ENCODE measurements around the gene PLCZ1. TPM values are rescaled to one million over a fixed set of nuclear protein-coding genes. Genes with fewer than 3 reads are reported as not detected.

The PLCZ1 gene
- total RNA-seq, 2 experiments from 2014 or later, result not detected

- POLR2A ChIA-PET, result no interaction called here
- H3K9me3 Mint-ChIP-seq (ENCODE audit: insufficient read depth), result no peaks in the 10 kb centered on the region
- no peak overlapping the region for H3K4me3 Mint-ChIP-seq
- no peaks in the 10 kb centered on the region for H3K36me3 Mint-ChIP-seq (ENCODE audit: low read depth)
- DNase-seq (no peak), ATAC-seq (no peak)
- H3K27ac Mint-ChIP-seq, result no peak overlapping the region
- H3K27me3 Mint-ChIP-seq (ENCODE audit: low read depth), result no peaks in the 10 kb centered on the region
- no peaks in the 10 kb centered on the region for H3K4me1 Mint-ChIP-seq (ENCODE audit: low read depth)
- CTCF ChIA-PET, result no interaction called here
Measured at GRCh38 chr12:18749386-18749957, 11.7 kb upstream of the PLCZ1 start.

DNA sequence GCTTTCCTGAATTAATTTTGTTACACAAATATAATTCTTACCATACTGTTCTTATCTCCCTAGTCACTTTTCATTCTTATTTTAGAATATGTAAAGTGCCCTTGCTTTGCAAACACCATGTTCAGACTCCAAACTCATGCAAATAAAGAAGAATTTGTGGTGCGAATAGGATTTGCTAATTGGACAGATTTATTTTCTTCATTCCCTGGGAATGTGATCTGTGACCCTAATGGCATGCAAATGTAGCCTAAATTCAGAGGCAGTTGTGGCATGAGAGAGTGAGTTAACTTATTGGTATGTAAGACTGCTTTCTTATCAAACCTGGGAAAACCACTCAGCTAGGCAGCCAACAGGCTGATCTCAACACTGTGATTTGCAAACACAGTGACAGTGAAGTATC lies 10.1 kb upstream of the PLCZ1 start:
- POLR2A ChIA-PET, result no interaction called here
- DNase-seq, result no peak
- H3K4me3 Mint-ChIP-seq, result no peak overlapping the region
- CTCF ChIA-PET, result no interaction called here
- H3K36me3 Mint-ChIP-seq (ENCODE audit: low read depth), result no peaks in the 10 kb centered on the region
- no peak overlapping the region for H3K27ac Mint-ChIP-seq
- H3K27me3 Mint-ChIP-seq (ENCODE audit: low read depth), result no peaks in the 10 kb centered on the region
- ATAC-seq, result no peak
- no peaks in the 10 kb centered on the region for H3K4me1 Mint-ChIP-seq (ENCODE audit: low read depth)
- no peaks in the 10 kb centered on the region for H3K9me3 Mint-ChIP-seq (ENCODE audit: insufficient read depth)

GRCh38 chr12:18731156-18731555 lies 6.7 kb downstream of the PLCZ1 start:
- Mint-ChIP-seq H3K9me3 (ENCODE audit: insufficient read depth) (peaks cover 7% of the 10 kb centered on the region), H3K4me1 (ENCODE audit: low read depth) (no peaks in the 10 kb centered on the region), H3K36me3 (ENCODE audit: low read depth) (no peaks in the 10 kb centered on the region), H3K27me3 (ENCODE audit: low read depth) (no peaks in the 10 kb centered on the region), H3K4me3 (no peak overlapping the region), H3K27ac (no peak overlapping the region)
- POLR2A ChIA-PET, result no interaction called here
- CTCF ChIA-PET, result no interaction called here
- ATAC-seq, result no peak
- DNase-seq, result no peak

GRCh38 chr12:18723752-18724151 lies 14.1 kb downstream of the PLCZ1 start:
- no peak for ATAC-seq
- Mint-ChIP-seq H3K9me3 (ENCODE audit: insufficient read depth) (no peaks in the 10 kb centered on the region), H3K27me3 (ENCODE audit: low read depth) (no peaks in the 10 kb centered on the region), H3K4me1 (ENCODE audit: low read depth) (no peaks in the 10 kb centered on the region), H3K4me3 (no peak overlapping the region), H3K27ac (no peak overlapping the region), H3K36me3 (ENCODE audit: low read depth) (no peaks in the 10 kb centered on the region)
- ChIA-PET POLR2A (no interaction called here), CTCF (no interaction called here)
- DNase-seq, result no peak

DNA sequence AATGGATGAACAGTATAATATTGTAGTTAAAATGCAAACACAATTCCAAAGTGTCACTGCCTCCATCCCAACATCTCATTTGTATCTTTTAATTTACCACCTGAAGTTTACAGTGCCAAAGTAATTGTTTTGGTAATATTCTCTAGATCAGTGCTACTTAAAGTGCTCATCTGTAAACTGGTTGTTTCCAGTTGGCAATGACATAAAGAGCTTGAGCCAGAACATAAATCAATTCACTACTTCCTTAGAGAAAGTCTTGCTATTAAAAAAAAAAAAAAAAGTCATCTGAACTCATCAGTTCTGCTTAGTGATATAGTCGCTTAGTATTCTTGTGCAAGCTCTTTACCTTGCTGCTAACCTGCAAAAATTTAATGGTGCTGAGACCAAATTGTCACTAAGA lies 16.4 kb downstream of the PLCZ1 start:
- no peak for DNase-seq
- H3K4me3 Mint-ChIP-seq, result no peak overlapping the region
- ChIA-PET CTCF (no interaction called here), POLR2A (no interaction called here)
- no peaks in the 10 kb centered on the region for H3K4me1 Mint-ChIP-seq (ENCODE audit: low read depth)
- H3K27ac Mint-ChIP-seq, result no peak overlapping the region
- no peaks in the 10 kb centered on the region for H3K9me3 Mint-ChIP-seq (ENCODE audit: insufficient read depth)
- no peaks in the 10 kb centered on the region for H3K27me3 Mint-ChIP-seq (ENCODE audit: low read depth)
- H3K36me3 Mint-ChIP-seq (ENCODE audit: low read depth), result no peaks in the 10 kb centered on the region
- no peak for ATAC-seq

DNA sequence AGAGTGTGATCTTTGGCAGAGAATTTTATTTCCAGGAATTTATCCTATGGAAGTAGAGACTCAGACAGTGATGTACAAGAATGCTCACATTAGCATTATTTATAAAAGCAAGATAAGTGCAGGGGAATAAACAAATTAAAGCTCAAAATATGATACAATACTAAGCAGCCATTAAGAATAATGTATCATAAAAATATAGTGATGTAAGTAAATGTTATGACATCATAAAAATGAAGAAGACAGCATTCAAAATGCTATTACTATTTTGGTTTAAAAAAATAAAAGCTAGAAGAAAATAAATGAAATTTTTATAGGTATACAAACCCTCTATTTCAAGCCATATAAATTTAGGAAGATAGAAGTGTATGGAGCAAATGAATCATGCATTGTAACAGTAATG lies 17.1 kb downstream of the PLCZ1 start:
- Mint-ChIP-seq H3K4me1 (ENCODE audit: low read depth) (no peaks in the 10 kb centered on the region), H3K27me3 (ENCODE audit: low read depth) (no peaks in the 10 kb centered on the region), H3K4me3 (no peak overlapping the region), H3K36me3 (ENCODE audit: low read depth) (no peaks in the 10 kb centered on the region), H3K27ac (no peak overlapping the region), H3K9me3 (ENCODE audit: insufficient read depth) (peaks cover 3% of the 10 kb centered on the region)
- ChIA-PET CTCF (no interaction called here), POLR2A (no interaction called here)
- DNase-seq, result no peak
- ATAC-seq, result no peak

DNA sequence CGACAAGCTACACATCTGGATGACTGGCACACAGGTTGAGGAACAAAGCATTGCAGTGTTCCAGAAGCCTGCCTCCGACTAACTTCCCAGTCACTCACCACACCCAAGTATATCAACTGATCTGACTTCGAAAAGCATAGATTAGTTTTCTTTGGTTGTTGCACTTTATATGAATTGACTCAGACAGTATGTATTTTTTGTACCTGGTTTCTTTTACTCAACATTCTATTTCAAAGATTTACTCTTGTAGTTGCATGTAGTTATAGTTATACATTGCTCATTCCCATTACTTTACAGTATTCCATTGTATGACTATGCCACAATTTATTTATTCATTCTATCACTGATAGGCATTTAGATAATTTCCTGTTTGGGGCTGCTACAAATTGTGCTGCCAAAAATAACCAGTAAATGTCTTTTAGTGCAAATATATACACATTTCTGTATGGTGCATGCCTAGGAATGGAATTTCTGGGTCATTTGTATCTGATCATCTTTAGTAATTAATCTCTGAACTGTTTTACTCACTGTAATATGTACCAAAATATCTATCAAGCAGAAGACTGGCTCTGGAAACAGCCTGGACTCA lies 17.8 kb downstream of the PLCZ1 start:
- no peaks in the 10 kb centered on the region for H3K27me3 Mint-ChIP-seq (ENCODE audit: low read depth)
- CTCF ChIA-PET, result no interaction called here
- H3K4me1 Mint-ChIP-seq (ENCODE audit: low read depth), result no peaks in the 10 kb centered on the region
- H3K4me3 Mint-ChIP-seq, result no peak overlapping the region
- DNase-seq (no peak), ATAC-seq (no peak)
- H3K27ac Mint-ChIP-seq, result no peak overlapping the region
- H3K9me3 Mint-ChIP-seq (ENCODE audit: insufficient read depth), result peaks cover 3% of the 10 kb centered on the region
- POLR2A ChIA-PET, result no interaction called here
- H3K36me3 Mint-ChIP-seq (ENCODE audit: low read depth), result no peaks in the 10 kb centered on the region

DNA sequence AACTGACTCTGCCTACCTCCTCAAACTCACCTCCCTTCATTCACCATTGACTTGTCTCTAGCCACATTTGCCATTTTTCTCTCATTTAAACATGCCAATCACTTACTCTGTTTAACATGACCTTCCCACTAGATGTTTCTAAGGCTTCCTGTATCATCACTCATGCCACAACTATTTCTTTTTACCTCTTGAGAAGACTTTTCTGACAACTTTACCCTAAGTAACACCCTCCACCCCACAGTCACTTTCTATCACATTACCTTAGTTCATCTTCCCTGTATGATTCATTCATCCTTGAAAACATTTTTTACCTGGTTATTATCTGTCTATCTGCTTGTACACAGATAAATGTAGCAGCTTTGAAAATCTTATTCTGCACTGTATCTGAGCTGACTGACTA lies 19.4 kb downstream of the PLCZ1 start:
- ChIA-PET POLR2A (no interaction called here), CTCF (no interaction called here)
- H3K4me3 Mint-ChIP-seq, result no peak overlapping the region
- DNase-seq (no peak), ATAC-seq (no peak)
- no peaks in the 10 kb centered on the region for H3K27me3 Mint-ChIP-seq (ENCODE audit: low read depth)
- no peak overlapping the region for H3K27ac Mint-ChIP-seq
- H3K36me3 Mint-ChIP-seq (ENCODE audit: low read depth), result no peaks in the 10 kb centered on the region
- peaks cover 3% of the 10 kb centered on the region for H3K9me3 Mint-ChIP-seq (ENCODE audit: insufficient read depth)
- no peaks in the 10 kb centered on the region for H3K4me1 Mint-ChIP-seq (ENCODE audit: low read depth)

DNA sequence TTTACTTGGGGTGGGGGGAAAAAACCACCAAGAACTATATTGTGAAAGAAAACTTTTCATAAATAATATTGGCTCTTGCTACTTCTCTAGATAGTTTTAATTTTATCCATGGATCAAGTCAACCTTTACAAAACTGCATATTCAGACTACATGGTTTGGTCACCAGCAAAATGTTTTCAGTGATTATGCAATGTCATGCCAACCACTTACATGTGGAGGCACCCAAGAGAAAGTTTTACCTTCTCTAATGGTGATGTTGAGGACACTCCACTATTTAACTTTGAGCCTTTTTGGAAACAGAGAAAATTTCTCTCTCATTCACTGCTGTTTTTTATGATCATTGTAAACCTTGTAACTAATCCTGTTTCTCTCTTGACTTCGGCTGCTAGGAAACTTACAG lies 21.6 kb downstream of the PLCZ1 start:
- H3K4me3 Mint-ChIP-seq, result no peak overlapping the region
- ChIA-PET POLR2A (no interaction called here), CTCF (no interaction called here)
- H3K9me3 Mint-ChIP-seq (ENCODE audit: insufficient read depth), result peaks cover 3% of the 10 kb centered on the region
- no peak for DNase-seq
- ATAC-seq, result no peak
- no peaks in the 10 kb centered on the region for H3K4me1 Mint-ChIP-seq (ENCODE audit: low read depth)
- H3K27ac Mint-ChIP-seq, result no peak overlapping the region
- H3K27me3 Mint-ChIP-seq (ENCODE audit: low read depth), result no peaks in the 10 kb centered on the region
- no peaks in the 10 kb centered on the region for H3K36me3 Mint-ChIP-seq (ENCODE audit: low read depth)

- no peaks in the 10 kb centered on the region for H3K4me1 Mint-ChIP-seq (ENCODE audit: low read depth)
- DNase-seq, result no peak
- ChIA-PET CTCF (no interaction called here), POLR2A (no interaction called here)
- no peak overlapping the region for H3K4me3 Mint-ChIP-seq
- no peak overlapping the region for H3K27ac Mint-ChIP-seq
- H3K36me3 Mint-ChIP-seq (ENCODE audit: low read depth), result no peaks in the 10 kb centered on the region
- H3K27me3 Mint-ChIP-seq (ENCODE audit: low read depth), result no peaks in the 10 kb centered on the region
- ATAC-seq, result no peak
- peaks cover 12% of the 10 kb centered on the region for H3K9me3 Mint-ChIP-seq (ENCODE audit: insufficient read depth)
Measured at GRCh38 chr12:18706798-18707197, 31.0 kb downstream of the PLCZ1 start.

DNA sequence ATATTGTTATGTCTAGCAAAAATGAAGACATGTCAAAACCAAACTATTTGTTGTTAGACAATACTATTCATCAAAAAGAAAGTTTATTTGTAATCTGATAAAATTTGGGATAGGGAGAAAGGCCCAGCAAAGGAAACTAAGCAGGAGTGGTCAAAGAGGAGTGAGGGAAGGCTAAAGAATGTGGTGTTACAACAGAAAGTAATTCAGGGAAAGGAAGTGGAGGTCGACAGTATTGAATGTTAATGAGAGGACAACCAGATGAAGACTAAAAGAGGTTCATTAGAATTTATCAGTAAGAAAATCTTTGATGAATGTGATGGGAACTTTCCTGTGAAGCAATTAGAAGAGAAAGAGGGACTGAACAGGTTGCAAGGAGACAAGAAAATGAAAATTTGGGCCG lies 33.9 kb downstream of the PLCZ1 start:
- no peak for DNase-seq
- Mint-ChIP-seq H3K4me1 (ENCODE audit: low read depth) (no peaks in the 10 kb centered on the region), H3K4me3 (no peak overlapping the region), H3K9me3 (ENCODE audit: insufficient read depth) (peaks cover 7% of the 10 kb centered on the region), H3K27me3 (ENCODE audit: low read depth) (no peaks in the 10 kb centered on the region), H3K27ac (no peak overlapping the region), H3K36me3 (ENCODE audit: low read depth) (no peaks in the 10 kb centered on the region)
- ChIA-PET POLR2A (no interaction called here), CTCF (no interaction called here)
- ATAC-seq, result no peak

DNA sequence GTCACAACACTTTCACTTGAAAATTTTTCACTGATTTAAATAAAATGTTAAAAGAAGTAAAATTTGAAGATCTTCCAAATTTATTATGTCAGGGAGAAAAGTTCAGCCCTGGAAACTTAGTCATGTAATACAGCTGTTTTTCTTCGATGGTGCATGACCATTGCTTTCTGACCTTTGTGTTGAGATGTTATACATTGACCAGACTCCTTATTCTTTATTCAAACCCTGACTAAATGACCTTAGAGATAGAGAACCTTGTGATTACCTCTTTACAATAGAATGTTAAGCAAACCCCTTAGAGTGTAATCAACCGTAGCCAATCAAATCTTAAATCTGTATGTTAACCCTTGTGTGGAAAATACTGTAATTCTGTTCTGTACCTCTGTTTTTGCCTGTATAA lies 34.5 kb downstream of the PLCZ1 start:
- no peak overlapping the region for H3K27ac Mint-ChIP-seq
- H3K4me3 Mint-ChIP-seq, result no peak overlapping the region
- POLR2A ChIA-PET, result no interaction called here
- H3K4me1 Mint-ChIP-seq (ENCODE audit: low read depth), result no peaks in the 10 kb centered on the region
- peaks cover 7% of the 10 kb centered on the region for H3K9me3 Mint-ChIP-seq (ENCODE audit: insufficient read depth)
- no peaks in the 10 kb centered on the region for H3K36me3 Mint-ChIP-seq (ENCODE audit: low read depth)
- no peak for DNase-seq
- no peak for ATAC-seq
- H3K27me3 Mint-ChIP-seq (ENCODE audit: low read depth), result no peaks in the 10 kb centered on the region
- CTCF ChIA-PET, result no interaction called here

DNA sequence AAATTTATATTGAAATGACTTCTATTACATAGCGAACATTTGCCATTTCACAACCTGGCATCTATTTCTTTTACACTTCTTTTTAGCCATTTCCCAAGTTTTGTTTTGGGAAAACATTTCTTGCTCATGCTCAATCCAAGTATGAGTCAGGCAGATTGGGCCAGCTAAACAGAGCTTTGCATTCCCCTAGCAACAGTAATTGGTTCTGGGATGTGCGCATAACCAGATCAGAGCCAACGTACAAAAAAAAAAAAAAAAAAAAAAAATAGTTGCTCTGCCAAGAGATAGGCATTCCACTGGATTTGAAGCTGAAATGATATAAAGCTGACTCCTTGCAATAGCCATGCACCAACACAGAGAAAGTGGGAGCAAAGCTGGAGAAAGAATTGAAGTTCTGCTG lies 37.5 kb downstream of the PLCZ1 start:
- H3K4me3 Mint-ChIP-seq, result no peak overlapping the region
- H3K9me3 Mint-ChIP-seq (ENCODE audit: insufficient read depth), result no peaks in the 10 kb centered on the region
- DNase-seq (no peak), ATAC-seq (no peak)
- ChIA-PET POLR2A (no interaction called here), CTCF (no interaction called here)
- no peaks in the 10 kb centered on the region for H3K27me3 Mint-ChIP-seq (ENCODE audit: low read depth)
- H3K4me1 Mint-ChIP-seq (ENCODE audit: low read depth), result no peaks in the 10 kb centered on the region
- H3K27ac Mint-ChIP-seq, result no peak overlapping the region
- no peaks in the 10 kb centered on the region for H3K36me3 Mint-ChIP-seq (ENCODE audit: low read depth)
